Tibial nerve (tissue), 4 donors: ENCODE measurements around the gene ZNF783. TPM values are rescaled to one million over a fixed set of nuclear protein-coding genes. Genes with fewer than 3 reads are reported as not detected.

ENCODE experiments used
- DNase-seq, 2 donors: peaks; one replicate each; pipeline ENCODE4 v3.0.0-alpha.2; 2019; ENCODE audit warnings: low spot score in 2 of 2
- H3K27ac ChIP-seq, 4 donors: fragments of 200-600 bp; sonication (generic) in 3 of 4; one replicate each; pipeline ENCODE4 v1.5.1; 2017 to 2019; ENCODE audit warnings: mild to moderate bottlenecking in 1 of 4
- H3K27me3 ChIP-seq, 2 donors: fragments of 200-600 bp; sonication (generic) in 1 of 2; one replicate each; pipeline versions ENCODE4 v1.5.1 to v1.6.0; 2017 to 2019
- H3K36me3 ChIP-seq, 3 donors: fragments of 200-600 bp; sonication (generic); one replicate each; pipeline ENCODE4 v1.5.1; 2018 to 2019
- H3K4me1 ChIP-seq, 4 donors: fragments of 200-600 bp; sonication (generic) in 3 of 4; one replicate each; pipeline ENCODE4 v1.5.1; 2017 to 2019
- H3K4me3 ChIP-seq, 4 donors: fragments of 200-600 bp; sonication (generic) in 3 of 4; one replicate each; pipeline ENCODE4 v1.5.1; 2017 to 2019; ENCODE audit warnings: mild to moderate bottlenecking in 1 of 4, moderate library complexity in 1 of 4
- H3K9me3 ChIP-seq, 4 donors: fragments of 200-600 bp; sonication (generic) in 3 of 4; one replicate each; pipeline ENCODE4 v1.5.1; 2017 to 2019
- EP300 ChIP-seq, 2 donors: sonication (generic); formaldehyde crosslinking; IDR thresholded peaks; one replicate each; pipeline ENCODE4 v1.6.1; 2017; ENCODE audit warnings: antibody characterized with exemption in 2 of 2, mild to moderate bottlenecking in 1 of 2
- POLR2A ChIP-seq, 2 donors: fragments of 450-650 bp; IDR thresholded peaks; one replicate each; pipeline ENCODE4 v1.6.1; 2017; ENCODE audit warnings: antibody characterized with exemption in 2 of 2, mild to moderate bottlenecking in 2 of 2, moderate library complexity in 2 of 2
- WGBS, 2 donors: methylation state at CpG; one replicate each; pipeline ENCODE4 v1.1.5; 2018; 5-methylcytosine and 5-hydroxymethylcytosine counted together
- total RNA-seq, 4 donors: library from RNA; depleted of rRNA; stranded (reverse); fragments of >200 nt; gene quantifications; one replicate each; pipeline ENCODE4 v1.1.0, GENCODE V29; 2016
- TF ChIP-seq, protein P1 (sequence below), 5 experiments: fragments of 200-600 bp in 3 of 5; fragments of 450-650 bp in 2 of 5; sonication (generic) in 3 of 5; IDR thresholded peaks; one replicate each; pipeline ENCODE4 v1.5.1; 2016 to 2019; ENCODE audit warnings: antibody characterized with exemption in 5 of 5, mild to moderate bottlenecking in 3 of 5, moderate library complexity in 2 of 5

The ZNF783 gene
- total RNA-seq, 4 donors from 2014 or later = 22.1 to 58.2 (median 31.2) TPM

DNA sequence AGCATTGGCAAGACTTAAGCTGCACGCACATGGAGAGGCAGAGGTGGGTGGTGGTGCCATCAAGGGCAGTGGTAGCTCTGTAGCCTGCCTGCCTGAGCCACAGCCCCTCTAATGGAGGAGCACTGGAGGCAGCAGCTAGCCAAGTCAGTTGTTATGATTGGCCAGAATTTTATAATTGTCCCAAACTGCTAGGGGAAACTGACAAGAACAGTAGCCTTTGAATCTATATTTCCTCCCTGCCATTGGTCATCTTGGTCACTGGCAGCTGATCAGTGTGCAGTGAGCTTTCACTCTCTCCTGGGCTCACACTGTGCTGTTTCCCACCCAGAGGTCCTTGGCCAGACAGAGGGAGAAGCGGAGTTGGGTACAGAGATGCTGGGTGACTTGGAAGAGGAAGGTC, 9.6 kb upstream of the ZNF783 start:
- DNase-seq = no peak
- 89 to 96% methylated on average over 2 of the region's 2 CpGs for WGBS, 2 donors
- no peak overlapping the region for H3K27ac ChIP-seq
- no peaks in the 10 kb centered on the region for H3K4me1 ChIP-seq
- H3K27me3 ChIP-seq = no peaks in the 10 kb centered on the region
- H3K9me3 ChIP-seq = no peaks in the 10 kb centered on the region
- peaks cover 5 to 78% (median 19%) of the 10 kb centered on the region in 3 donors for H3K36me3 ChIP-seq
- TF ChIP-seq POLR2A (IDR thresholded peaks at IDR 0.05) (no peak), EP300 (IDR thresholded peaks at IDR 0.05) (no peak)
- TF ChIP-seq, protein P1, sequence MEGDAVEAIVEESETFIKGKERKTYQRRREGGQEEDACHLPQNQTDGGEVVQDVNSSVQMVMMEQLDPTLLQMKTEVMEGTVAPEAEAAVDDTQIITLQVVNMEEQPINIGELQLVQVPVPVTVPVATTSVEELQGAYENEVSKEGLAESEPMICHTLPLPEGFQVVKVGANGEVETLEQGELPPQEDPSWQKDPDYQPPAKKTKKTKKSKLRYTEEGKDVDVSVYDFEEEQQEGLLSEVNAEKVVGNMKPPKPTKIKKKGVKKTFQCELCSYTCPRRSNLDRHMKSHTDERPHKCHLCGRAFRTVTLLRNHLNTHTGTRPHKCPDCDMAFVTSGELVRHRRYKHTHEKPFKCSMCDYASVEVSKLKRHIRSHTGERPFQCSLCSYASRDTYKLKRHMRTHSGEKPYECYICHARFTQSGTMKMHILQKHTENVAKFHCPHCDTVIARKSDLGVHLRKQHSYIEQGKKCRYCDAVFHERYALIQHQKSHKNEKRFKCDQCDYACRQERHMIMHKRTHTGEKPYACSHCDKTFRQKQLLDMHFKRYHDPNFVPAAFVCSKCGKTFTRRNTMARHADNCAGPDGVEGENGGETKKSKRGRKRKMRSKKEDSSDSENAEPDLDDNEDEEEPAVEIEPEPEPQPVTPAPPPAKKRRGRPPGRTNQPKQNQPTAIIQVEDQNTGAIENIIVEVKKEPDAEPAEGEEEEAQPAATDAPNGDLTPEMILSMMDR (IDR thresholded peaks at IDR 0.05) = no peak
- no peak overlapping the region for H3K4me3 ChIP-seq

DNA sequence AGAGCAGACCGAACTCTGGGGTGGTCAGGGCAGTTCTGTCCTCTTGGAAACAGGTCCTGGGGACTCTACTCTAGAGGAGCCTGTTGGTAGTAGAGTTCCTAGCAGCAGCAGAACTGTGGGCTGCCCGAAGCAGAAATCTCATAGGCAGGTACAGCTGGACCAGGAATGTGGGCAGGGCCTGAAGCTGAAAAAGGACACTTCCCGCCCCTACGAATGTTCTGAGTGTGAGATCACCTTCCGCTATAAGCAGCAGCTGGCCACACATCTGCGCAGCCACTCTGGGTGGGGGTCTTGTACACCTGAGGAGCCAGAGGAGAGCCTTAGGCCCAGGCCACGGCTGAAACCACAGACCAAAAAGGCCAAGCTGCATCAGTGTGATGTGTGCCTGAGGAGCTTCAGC, 8.3 kb upstream of the ZNF783 start:
- DNase-seq = no peak
- Histone ChIP-seq H3K27me3 (no peaks in the 10 kb centered on the region), H3K4me1 (no peaks in the 10 kb centered on the region), H3K36me3 (peaks cover 5 to 80% (median 19%) of the 10 kb centered on the region in 3 donors), H3K9me3 (no peaks in the 10 kb centered on the region), H3K27ac (no peak overlapping the region), H3K4me3 (no peak overlapping the region)
- WGBS, 2 donors = 96 to 98% methylated on average over 7 of the region's 7 CpGs
- TF ChIP-seq, protein P1 (IDR thresholded peaks at IDR 0.05) = no peak
- no peak for TF ChIP-seq POLR2A (IDR thresholded peaks at IDR 0.05)
- TF ChIP-seq EP300 (IDR thresholded peaks at IDR 0.05) = no peak

DNA sequence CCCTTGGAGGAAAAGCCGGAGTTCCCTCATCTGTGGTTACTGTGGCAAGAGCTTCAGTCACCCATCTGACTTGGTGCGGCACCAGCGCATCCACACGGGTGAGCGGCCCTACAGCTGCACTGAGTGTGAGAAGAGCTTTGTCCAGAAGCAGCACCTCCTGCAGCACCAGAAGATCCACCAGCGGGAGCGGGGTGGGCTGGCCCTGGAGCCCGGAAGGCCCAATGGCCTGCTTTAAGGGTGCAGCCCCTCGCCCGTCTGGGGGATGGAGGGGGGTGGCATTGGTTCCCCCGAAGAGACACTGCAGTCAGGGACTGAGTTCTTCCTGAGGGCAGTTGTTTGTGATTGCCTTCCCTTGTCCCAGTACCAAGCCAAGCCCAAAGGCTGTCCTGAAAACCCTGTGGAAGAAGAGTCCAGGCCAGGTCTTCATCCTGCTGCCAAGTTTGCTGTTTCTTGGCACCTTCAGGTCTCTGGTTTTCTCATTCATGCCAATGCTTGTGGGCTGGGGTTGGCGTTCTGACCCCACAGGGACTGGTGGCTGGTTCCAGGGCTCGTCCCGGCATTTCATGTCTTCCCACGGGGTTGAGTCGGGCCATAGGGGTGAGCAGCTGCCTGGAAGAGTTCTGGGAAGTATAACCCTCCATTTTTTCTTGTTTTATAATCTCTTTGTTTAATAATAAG, 7.7 kb upstream of the ZNF783 start:
- no peak for TF ChIP-seq EP300 (IDR thresholded peaks at IDR 0.05)
- TF ChIP-seq POLR2A (IDR thresholded peaks at IDR 0.05) = no peak
- TF ChIP-seq, protein P1 (IDR thresholded peaks at IDR 0.05) = no peak
- Histone ChIP-seq H3K9me3 (no peaks in the 10 kb centered on the region), H3K27me3 (no peaks in the 10 kb centered on the region), H3K4me3 (no peak overlapping the region), H3K4me1 (no peaks in the 10 kb centered on the region), H3K36me3 (peaks cover 5 to 80% (median 19%) of the 10 kb centered on the region in 3 donors), H3K27ac (no peak overlapping the region)
- WGBS, 2 donors = 78 to 84% methylated on average over 10 to 16 of the region's 16 CpGs
- DNase-seq = no peak

DNA sequence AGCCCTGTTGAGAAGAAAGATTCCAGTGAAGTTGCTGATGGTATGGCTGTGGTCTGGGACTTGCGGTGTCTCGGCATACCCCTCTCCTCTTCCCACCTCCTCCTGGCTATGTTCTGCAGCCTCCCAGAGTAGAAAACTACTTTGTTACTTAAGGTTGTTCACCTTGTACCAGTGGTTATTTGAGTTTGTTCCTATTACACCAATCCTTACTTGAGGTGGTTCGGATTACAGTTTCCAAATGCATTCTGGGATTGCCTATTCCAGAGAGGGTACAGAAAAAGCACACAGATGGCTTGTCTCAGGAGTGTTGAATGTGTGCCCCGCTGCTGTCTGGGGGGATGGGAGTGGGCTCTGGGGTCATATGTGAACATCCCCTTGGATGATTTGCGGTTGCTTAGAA, 6.8 kb upstream of the ZNF783 start:
- TF ChIP-seq, protein P1 (IDR thresholded peaks at IDR 0.05) = no peak
- Histone ChIP-seq H3K4me3 (no peak overlapping the region), H3K9me3 (no peaks in the 10 kb centered on the region), H3K4me1 (no peaks in the 10 kb centered on the region), H3K27me3 (no peaks in the 10 kb centered on the region), H3K27ac (no peak overlapping the region), H3K36me3 (peaks cover 5 to 72% (median 18%) of the 10 kb centered on the region in 3 donors)
- WGBS, 2 donors = 89 to 93% methylated on average over 5 of the region's 5 CpGs
- no peak for DNase-seq

DNA sequence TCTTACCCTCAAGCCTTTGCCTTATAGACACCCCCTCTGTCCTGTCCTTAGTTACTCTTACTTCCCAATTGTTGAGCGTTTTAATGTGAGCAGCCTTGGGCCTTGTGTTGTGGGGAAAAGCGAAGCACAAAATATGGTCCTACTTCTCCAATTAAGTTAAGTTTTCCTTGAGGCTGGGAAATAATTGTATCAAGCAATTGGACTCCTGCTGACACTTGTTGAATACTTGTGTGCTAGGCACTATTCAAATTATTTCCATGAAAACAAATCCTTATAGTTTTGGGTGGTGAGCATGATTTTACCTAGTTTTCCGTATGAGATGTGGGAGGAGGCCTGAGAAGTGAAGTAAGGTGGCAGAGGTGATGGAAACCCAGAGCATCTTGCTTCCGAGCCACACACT, 5.4 kb upstream of the ZNF783 start:
- TF ChIP-seq, protein P1 (IDR thresholded peaks at IDR 0.05) = no peak
- TF ChIP-seq POLR2A (IDR thresholded peaks at IDR 0.05) (no peak), EP300 (IDR thresholded peaks at IDR 0.05) (no peak)
- DNase-seq = no peak
- Histone ChIP-seq H3K36me3 (peaks cover 5 to 58% (median 11%) of the 10 kb centered on the region in 3 donors), H3K27ac (no peak overlapping the region), H3K27me3 (no peaks in the 10 kb centered on the region), H3K4me1 (peaks cover 0 to 9% (median 0%) of the 10 kb centered on the region in 4 donors), H3K9me3 (no peaks in the 10 kb centered on the region), H3K4me3 (no peak overlapping the region)
- WGBS, 2 donors = 88 to 92% methylated on average over 4 of the region's 4 CpGs
